GM21381 (cell line): ENCODE results near the gene POLRMT.
"Not testable (repeated sequence)": the region's sequence is repeated elsewhere in the genome, so short reads cannot be mapped to it uniquely, and the experiment has no call there.

Source experiments
- ATAC-seq: cut with Tn5 transposase; IDR thresholded peaks from one replicate; pipeline ENCODE4 v1.9.1; 2021; ENCODE audit warnings: mild to moderate bottlenecking, moderate library complexity; ENCODE audit not compliant: unreplicated experiment

POLRMT gene

DNA sequence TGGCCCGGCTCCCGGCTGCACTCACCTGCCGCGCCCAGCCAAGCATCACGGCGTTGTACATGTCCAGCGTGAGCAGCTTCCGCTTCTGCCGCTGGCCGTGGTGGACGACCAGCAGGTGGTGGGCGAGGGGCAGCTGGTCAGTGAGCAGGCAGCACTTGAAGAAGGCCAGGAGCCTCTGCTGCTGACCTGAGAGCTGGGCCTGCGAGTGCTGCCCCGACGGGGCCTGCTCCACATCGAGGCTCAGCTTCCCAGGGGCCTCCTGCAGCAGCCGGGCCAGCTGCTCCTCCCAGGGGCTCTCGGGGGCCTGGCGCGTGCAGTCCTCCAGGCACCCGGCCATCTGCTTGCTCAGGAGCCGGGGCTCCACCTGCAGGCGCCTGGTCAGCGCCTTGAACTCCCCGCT lies 3.8 kb downstream of the POLRMT start:
- ATAC-seq = not testable (repeated sequence)

DNA sequence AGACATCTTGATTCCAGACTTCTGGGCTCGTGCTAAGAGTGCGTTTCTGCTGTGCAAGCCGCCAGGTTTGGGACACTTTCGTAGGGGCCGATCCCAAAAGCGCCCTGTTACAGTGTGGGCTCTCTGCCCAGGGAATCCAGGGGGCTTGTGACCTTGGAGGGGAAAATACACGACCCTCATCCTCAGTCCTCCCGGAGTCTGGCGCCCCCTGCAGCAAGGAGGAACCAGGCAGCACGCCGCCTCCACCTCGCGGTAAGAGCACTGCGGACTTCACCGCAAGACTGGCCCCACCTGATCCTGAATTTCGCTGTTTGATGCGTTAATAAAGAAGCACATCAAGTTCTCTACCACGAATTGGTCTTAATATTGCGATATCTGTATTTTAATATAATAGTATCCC lies 5.2 kb downstream of the POLRMT start:
- ATAC-seq = no peak

DNA sequence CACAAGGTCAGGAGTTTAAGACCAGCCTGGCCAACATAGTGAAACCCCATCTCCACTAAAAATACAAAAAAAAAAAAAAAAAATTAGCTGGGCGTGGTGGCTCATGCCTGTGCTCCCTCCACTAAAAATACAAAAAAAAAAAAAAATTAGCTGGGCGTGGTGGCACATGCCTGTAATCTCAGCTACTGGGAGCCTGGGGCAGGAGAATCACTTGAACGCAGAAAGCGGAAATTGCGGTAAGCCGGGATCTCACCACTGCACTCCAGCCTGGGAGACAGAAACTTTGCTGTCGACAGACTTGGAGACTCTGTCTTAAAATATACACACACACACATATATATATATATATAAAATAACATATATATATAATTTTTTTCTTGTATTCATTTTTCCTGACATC lies 6.8 kb downstream of the POLRMT start:
- not testable (repeated sequence) for ATAC-seq

- no peak for ATAC-seq
These were observed 8.1 kb downstream of the POLRMT start for GRCh38 chr19:625257-625656.

GRCh38 chr19:624433-625109 lies 8.8 kb downstream of the POLRMT start:
- no peak for ATAC-seq

- ATAC-seq = no peak
These were observed 9.4 kb downstream of the POLRMT start for GRCh38 chr19:623974-624373.

- ATAC-seq = no peak
These were observed 10.0 kb downstream of the POLRMT start for GRCh38 chr19:623175-623916.

GRCh38 chr19:622666-623065 lies 10.7 kb downstream of the POLRMT start:
- no peak for ATAC-seq

DNA sequence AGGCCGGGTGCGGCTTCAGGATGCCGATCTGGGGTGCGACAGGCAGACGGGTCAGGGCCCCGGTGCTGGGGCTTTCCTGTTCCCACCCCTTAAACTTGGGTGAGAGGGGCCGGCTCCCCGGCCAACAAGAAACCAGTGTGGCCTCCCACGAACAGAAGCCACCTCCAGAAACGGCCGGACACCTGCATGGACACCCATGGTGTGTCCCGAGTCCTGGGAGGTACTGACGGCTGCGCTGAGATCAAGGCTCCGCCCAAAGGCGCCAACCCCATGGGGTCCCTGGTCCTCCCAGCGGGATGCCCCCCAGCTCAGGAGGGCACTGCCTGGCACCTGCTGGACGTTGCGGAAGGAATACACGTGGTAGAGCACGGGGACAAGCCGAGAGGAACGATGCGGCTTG lies 11.5 kb downstream of the POLRMT start:
- ATAC-seq = no peak

DNA sequence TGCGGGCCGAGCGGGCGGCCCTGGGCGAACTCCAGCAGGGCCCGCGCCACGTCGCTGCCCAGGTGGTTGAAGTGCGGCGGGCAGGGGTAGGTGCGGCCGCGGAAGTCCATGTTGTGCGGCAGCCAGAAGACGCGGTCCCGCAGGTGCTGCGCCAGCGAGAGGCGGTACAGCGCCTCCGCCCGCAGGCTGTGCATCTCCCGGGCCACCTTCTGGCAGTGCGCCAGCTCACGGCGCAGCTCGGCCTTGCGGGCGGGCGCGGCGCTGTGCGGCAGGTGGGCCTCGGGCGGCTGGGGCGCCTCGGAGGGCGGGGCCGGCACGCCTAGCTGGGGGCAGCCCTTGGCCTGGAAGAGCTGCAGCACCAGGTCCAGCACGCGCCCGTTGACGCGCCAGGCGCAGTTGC lies 12.1 kb downstream of the POLRMT start:
- not testable (repeated sequence) for ATAC-seq

GRCh38 chr19:620166-620862 lies 13.0 kb downstream of the POLRMT start:
- no peak for ATAC-seq

- ATAC-seq = no peak
These were observed 13.9 kb downstream of the POLRMT start for GRCh38 chr19:619286-620002.

DNA sequence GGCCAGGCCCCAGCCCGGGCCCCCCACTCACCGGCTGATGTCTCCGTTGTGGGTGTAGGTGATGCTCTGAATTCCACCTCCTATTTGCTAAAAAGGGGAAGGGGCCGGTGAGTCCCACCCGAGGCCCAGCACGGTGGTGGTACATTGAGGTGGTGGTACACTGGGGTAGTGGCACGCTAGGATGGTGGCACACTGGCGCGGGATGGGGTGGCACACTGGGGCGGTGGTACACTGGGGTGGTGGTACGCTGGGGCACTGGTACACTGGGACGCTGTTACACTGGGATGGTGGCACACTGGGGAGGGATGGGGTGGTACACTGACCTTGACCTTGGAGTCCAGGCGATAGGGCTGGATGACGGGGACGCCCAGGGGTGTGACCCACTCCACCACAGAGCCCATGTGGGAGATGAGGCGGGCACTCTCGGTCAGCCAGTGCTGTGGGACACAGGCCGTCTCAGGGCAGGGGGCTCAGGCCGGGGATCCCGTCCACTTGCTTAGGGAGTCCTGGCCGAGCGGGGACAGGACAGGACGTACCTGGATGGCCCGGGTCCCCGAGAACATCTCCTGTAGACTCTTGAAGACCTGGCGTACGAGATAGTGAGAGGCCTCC lies 14.6 kb downstream of the POLRMT start:
- ATAC-seq = no peak

- ATAC-seq = no peak
These were observed 15.1 kb downstream of the POLRMT start for GRCh38 chr19:618247-618619.

DNA sequence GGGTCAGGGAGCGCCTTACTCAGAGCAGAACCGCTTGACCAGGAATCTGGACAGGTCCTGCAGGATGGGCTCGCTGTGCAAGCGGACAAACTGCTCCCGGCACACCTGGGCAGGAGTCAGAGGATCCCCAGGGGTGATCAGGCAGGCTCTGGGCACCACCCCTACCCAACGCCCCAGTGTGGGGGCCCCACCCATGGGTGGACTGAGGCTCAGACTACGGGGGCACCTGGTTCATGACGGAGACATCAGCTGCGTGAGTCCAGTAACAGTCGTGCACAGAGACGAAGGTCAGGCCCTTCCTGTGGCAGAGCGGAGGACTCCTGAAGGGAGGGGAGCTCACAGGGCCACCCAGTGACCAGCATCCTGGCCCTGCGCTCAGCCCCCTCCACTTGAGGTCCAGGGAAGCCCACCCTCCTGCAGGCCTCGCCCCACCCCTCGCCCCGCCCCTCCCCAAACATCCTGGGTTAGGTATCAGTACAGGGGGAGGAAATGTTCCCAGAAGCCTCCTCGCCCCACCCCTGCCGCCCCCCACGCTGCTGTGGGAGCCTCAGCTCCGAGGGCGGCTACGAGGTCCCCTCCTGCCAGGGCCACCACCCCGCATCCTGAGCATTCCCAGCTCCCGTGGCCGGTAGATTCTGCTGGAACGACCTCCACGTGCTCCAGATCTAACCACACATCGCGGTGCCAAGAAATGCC lies 15.6 kb downstream of the POLRMT start:
- ATAC-seq = no peak

DNA sequence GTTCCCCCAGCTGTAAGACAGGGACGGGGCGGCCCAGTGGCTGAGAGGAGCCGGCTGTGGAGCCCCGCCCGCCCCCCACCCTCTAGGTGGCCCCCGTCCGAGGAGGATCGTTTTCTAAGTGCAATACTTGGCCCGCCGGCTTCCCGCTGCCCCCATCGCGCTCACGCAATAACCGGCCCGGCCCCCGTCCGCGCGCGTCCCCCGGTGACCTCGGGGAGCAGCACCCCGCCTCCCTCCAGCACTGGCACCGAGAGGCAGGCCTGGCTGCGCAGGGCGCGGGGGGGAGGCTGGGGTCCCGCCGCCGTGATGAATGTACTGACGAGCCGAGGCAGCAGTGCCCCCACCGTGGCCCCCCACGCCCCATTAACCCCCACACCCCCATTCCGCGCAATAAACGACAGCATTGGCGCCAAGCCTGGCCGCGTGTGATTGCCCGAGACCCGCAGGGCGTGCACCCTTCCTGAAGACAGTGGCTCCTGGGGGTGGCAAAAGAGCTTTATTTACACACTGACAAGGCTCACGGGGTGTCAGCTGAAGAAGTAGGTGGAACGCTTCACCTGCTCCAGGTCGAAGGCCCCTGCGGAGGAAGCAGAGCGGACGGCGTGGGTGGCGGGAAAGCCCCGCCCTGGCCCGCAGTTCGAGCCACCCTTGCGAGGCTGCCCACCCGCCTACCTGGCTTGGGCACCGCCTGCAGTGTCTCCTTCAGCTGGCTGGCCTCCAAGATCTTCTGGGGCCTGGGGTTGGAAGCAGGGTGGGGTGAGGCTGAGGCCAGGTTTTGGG lies 16.4 kb downstream of the POLRMT start:
- no peak for ATAC-seq

- ATAC-seq = no peak
These were observed 17.2 kb downstream of the POLRMT start for GRCh38 chr19:616062-616700.

DNA sequence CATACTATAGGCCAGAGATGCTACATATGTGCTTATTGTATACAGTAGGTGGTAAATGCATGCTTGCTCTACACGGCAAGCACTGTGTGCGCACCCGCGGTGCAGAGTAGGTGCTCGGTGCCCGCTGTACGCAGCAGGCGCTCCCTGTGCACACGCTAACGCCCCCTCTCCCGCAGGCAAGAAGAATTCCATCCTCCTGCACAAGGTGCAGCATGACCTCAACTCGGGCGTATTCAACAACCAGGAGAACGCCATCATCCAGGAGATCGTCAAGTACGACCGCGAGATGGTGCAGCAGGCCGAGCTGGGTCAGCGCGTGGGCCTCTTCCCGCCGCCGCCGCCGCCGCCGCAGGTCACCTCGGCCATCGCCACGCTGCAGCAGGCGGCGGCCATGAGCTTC lies 17.7 kb downstream of the POLRMT start:
- no peak for ATAC-seq
